Activated CD4-positive, alpha-beta T cell treated with anti-CD3 and anti-CD28 coated beads for 4 hours (primary cell): ENCODE data around the gene SEPTIN1.

Experiments used
- DNase-seq, 2 donors: peaks; one replicate each; pipeline ENCODE4 v3.0.0-alpha.2; 2020

SEPTIN1 gene

GRCh38 chr16:30382111-30382881, at the start of gene SEPTIN1:
Gene SEPTIN1, minus strand, starts transcription at chr16:30382561. Its CDS starts 19 bp downstream, at chr16:30382542.
- DNase-seq, result peak; percentile 71 to 73

DNA sequence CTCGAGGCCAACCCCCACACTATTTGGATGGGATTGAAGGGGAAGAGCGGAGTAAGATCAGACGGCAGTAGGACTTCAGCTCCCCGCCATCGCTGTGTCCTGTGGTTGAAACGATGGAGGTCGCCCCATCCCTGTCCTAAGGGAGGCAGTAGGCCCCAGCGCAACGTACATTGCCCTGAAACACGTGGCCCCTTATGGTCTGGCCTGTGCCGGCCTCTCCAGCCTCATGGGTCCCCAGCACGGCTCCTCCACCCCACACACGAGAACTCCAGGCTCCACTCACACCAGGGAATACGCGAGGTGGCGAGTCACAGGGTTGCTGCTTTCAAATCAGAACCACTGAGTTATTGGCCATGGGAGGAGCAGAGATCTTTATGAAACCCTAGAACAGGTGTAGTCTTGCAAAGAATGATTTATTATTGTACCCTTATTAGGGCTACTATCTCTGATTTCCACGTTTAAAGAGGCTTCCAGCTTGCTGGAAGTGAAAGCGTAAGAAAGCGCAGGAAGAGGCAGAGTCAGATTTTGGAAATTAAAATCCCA, 48.1 kb upstream of the SEPTIN1 start:
- no peak for DNase-seq

DNA sequence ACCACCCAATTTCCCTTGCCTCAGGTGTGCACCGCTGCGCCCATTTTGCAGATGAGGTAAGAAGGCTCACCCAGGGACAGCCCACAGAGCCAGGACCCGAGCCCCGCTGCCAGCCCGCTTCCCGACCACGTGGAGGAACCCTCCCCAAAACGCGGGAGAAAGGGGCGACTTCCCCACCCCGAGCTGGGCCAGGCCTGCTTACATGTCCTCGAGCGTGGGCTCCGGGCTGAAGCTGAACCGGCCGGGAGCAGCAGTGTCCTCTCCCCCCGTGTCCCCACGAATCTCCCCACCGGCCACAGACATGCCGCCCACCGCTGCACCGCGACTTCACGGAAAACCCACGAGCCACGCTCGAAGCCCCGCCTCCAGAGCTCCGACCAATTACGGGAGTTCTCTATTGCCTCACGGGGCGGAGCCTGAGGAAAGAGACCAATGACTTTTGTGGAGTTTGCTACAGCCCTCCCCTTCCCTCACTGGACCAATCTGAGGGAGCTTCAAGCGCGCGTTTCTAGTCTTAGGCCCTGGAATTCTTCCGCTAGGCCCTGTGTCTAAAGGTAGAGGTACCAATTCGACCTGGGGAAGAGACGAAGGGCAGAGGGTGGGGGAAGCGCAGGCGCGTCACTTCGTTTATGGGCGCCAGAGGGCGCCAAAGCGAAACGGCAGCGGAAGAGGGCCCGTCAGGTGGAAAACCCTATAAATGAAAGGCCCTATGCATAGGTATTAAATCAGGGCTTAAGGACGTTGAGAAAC, 47.5 kb upstream of the SEPTIN1 start, which contains the start of gene DCTPP1:
Gene DCTPP1, minus strand, starts transcription at position 353 of the 750 bp plus-strand sequence. Its CDS starts 50 bp downstream, at position 303.
- peak; percentile 97 to 98 for DNase-seq

- no peak for DNase-seq
These were observed 47.0 kb upstream of the SEPTIN1 start for GRCh38 chr16:30429418-30429677.

DNA sequence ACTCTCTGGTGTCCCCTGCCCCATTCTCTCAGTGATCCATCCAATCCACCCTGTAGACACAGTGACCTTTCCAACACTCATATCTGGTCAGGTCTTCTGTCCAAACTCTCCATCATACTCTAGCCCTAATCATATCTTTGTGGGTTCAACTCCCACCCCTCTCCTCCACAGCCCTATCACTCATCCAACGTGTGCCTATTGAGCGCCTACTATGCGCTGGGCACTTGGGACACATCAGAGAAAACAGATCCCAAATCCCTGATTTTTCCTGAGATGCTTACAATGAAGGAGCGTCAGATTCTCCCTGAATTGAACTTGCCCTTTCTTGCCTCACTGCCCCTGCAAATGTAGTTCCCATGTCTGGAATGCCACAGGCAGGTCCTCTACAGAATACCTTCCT, 45.7 kb upstream of the SEPTIN1 start:
- no peak for DNase-seq

DNA sequence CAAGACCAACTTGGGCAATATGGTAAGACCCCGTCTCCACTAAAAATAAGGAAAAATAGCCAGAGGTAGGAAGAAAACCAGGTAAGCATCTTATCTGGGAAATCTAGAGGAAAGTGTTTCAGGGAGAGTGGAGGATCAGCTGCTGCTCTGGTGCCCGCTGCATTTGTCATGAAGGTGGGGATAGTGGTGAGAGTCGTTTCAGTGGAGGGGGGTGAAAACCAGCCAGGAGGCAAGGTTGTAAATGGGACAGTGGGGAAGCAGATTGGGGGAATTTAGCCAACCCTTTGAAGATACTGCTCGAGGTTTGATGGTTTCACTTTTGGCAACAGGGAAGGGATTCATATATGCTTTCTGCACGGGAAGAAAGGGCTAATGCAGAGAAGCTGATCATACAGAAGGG, 38.6 kb upstream of the SEPTIN1 start:
- DNase-seq, result no peak

DNA sequence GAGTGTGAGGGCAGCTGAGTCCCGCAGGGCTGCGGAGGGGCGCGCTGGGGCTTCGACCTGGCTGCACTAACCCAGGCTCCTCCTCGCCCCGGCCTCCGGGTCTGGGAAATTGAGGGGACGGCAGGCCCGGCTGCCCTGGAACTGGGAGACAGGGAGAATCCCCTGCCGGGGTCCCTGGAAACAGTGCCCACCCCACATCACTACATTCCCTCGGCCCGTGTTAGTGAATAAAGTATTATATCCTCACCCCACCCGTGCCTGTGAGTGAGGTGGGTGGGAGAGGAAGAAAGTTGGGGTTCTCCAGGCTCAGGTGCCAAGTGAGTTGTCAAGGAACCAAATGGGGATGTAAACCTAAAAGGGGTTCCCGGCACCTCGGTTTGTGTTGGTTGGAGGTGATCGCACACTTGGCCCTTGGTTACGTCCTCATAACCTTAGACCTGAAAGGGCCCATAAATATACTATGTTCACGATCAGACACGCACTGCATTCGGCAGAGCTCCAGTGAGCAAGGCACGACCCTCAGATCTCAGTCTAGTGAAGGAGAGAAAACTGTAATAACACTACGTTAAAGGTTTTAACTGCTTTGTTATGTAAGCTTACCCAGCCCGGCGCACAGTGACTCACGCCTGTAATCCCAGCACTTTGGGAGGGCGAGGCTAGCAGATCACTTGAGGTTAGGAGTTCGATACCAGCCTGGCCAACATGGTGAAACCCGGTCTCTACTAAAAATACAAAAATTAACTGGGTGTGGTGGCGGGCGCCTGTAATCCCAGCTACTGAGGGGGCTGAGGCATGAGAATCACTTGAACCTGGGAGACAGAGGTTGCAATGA, 36.2 kb upstream of the SEPTIN1 start:
- no peak for DNase-seq

DNA sequence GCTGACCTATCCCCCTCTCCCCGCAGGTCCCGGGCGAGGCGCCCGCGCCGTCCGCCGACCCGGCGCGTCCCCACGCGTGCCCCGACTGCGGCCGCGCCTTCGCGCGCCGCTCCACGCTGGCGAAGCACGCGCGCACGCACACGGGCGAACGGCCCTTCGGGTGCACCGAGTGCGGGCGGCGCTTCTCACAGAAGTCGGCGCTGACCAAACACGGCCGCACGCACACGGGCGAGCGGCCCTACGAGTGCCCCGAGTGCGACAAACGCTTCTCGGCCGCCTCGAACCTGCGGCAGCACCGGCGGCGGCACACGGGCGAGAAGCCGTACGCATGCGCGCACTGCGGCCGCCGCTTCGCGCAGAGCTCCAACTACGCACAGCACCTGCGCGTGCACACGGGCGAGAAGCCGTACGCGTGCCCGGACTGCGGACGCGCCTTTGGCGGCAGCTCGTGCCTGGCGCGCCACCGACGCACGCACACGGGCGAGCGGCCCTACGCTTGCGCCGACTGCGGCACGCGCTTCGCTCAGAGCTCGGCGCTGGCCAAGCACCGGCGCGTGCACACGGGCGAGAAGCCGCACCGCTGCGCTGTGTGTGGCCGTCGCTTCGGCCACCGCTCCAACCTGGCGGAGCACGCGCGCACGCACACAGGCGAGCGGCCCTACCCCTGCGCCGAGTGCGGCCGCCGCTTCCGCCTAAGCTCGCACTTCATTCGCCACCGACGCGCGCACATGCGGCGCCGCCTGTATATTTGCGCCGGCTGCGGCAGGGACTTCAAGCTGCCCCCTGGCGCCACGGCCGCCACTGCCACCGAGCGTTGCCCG, 35.4 kb upstream of the SEPTIN1 start:
- DNase-seq, result peak; percentile 84 to 88

DNA sequence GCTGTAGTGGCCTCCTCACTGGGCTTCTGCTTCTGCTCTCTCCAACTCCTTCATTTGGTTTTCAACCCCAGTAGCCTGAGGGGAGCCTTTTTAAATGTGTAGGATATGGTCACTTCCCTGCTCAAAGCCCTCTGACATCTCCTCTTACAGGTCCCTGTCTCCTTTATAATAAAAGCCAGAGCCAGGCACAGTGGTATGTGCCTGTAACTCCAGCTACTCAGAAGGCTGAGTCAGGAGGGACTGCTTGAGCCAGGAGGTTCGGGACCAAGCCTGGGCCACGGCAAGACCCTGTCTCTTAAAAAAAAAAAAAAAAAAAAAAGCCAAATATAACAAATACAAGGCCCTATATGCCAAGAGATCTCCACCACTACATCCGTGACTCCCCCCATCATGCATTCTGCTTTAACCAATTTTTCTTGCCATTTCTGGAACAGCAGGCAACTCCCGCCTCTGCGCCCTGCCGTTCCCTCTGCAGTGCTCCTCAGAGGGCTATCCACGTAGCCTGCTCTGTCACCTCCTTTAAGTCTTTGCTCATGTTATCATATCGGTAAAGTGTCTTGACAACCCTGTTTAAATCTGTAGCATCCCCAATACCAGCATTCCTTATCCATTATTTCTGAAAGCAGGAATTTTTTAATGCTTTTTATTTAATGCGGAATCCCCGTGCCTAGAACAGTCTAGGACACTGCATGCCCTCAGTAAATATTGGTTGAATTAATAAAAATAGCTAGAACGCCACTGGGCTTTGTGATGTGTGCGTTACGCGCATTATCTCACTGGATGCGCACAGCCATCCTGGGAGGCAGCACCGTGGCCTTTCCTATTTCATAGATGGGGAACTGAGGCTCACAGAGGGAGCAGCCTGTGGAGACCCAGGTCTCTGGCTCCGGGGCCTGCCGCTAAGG, 34.5 kb upstream of the SEPTIN1 start:
- peak in 1 of 2 donors; percentile 22 for DNase-seq

DNA sequence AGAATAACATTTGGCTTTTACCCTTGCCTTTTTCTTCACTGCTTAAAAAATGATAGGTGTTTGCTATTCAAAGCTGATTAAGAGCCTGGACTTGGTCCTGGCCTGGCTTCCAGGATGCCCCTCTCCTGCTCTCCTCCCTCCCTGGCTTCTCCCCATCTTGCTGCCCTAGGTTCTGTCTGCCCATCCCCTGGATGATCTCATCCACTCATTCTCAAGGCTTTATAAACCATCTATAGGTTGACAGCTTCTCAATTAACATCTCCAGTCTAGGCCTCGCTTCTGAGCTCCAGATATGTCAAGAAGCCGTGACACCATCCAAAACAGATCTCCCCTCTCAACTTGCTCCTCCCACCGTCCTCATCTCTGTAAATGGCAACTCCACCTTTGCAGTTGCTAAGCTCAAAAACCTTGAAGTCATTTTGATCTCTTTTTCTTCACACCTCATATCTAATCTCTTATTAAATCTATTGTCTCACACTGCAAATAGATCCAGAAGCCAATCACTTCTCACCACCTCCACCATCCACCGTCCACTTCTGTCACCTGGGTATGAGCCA, 33.8 kb upstream of the SEPTIN1 start:
- no peak for DNase-seq

DNA sequence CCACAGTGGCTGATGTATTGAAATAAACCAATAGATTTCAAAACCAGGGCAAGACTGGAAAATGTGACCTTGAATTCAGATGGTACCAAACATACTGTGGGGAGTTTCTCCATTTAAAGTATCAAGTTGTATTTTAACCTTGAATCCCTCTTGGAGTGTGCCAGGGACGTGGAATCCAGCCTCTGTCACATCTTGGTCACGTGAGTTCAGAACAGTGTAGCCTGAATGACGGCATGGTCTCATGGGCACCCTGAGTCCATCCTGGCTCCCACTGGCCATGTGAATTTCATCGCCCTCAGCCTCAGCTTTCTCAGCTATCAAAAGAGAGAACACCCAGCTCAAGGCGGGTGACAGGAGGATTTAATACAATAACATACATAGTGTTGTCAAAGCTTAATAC, 31.8 kb upstream of the SEPTIN1 start:
- DNase-seq, result no peak

- no peak for DNase-seq
These were observed 30.9 kb upstream of the SEPTIN1 start for GRCh38 chr16:30413112-30413806.

GRCh38 chr16:30409125-30410060, 27.0 kb upstream of the SEPTIN1 start:
- peak; percentile 87 to 96 for DNase-seq

- DNase-seq, result no peak
These were observed 25.6 kb upstream of the SEPTIN1 start for GRCh38 chr16:30407804-30408534.

DNA sequence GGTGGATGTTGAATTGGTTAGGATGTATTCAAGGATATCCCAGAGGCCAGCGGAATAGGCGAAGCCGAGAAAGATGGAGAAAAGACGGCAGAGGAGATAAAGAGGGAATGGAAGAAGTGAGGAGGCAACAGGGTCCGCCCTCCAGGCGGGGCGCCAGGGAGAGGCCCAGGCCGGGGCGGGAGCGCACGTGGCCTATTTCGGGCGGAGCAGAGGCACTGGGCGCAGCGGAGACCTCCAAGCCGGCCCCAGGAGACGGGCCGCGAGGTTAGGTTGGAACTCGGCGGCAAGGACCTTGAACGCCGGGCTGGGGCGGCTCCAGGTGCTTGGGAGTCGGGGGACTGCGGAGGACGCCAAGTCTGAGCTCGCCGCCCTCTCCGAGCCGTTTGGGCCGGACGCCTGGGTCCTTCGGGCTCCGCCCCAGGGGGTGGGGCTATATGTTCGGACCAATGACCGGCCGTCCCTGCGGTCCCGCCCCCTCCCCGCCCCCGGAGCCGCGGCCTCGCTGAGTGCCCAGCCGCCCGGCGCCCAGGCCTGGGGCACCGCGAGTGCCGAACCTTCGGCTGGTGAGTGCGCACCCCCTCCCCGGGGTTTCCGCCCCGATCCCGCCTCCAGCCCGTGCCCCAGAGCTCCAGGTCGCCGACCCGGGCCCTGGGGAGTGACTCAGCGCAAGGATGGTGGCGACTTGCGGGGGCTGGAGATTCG, 24.9 kb upstream of the SEPTIN1 start, which contains the start of gene ZNF771:
Gene ZNF771, plus strand, starts transcription at position 505 of the 702 bp plus-strand sequence. CDS start 448 bp downstream, outside the sequence.
- DNase-seq, result peak; percentile 87 to 90

DNA sequence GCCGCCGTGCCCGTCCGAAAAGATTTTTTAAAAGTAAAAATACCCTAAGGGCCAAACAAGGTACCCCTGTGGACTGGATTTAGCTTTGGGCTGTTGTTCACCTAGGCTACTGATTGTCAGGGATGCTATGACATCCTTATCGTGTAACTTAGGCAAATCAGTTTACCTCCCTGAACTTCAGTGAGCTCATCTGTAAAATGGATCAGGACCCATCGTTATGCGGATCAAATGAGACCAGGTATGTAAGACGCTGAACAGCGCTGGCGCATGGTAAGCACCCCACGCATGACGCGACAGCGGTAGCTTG, 24.4 kb upstream of the SEPTIN1 start:
- DNase-seq, result no peak

DNA sequence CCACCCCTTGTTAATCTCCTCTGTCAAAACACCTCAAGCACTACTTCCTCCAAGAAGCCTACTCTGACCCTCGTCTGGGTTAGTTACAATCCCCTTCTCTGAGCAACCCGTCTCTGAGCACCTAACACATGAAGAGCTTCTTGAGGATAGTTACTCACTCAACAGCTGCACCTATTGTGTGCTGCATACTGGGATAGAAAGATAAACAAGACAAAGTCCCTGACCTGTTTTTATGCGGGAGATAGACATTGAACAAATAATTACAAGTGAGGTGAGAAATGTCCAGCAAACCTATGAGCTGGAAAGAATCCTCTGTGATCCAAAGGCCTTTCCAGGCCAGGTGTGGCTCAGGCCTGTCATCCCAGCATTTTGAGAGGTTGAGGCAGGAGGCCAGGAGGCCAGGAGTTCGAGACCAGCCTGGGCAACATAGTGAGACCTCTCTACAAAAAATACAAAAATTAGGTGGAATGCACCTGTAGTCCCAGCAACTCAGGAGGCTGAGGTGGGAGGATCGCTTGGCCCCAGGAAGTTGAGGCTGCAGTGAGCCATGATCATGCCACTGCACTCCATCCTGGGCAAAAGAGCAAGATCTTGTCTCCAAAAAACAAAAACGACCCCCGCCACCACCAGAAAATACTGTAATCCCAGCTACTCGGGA, 19.5 kb upstream of the SEPTIN1 start:
- DNase-seq, result no peak
